NT2/D1 (cell line): ENCODE results near the gene SERPIND1.

Experiments used
- SUZ12 ChIP-seq: IDR thresholded peaks from 2 replicates; pipeline ENCODE4 v1.6.1; 2011; ENCODE audit not compliant: insufficient read length, insufficient read depth; ENCODE audit errors: extremely low read depth
- YY1 ChIP-seq: IDR thresholded peaks from 2 replicates; pipeline ENCODE4 v1.6.1; 2011; ENCODE audit not compliant: insufficient read length, insufficient read depth
- ZNF274 ChIP-seq: IDR thresholded peaks from 2 replicates; pipeline ENCODE4 v1.6.1; 2011; ENCODE audit warnings: mild to moderate bottlenecking, low read depth, low read length

DNA sequence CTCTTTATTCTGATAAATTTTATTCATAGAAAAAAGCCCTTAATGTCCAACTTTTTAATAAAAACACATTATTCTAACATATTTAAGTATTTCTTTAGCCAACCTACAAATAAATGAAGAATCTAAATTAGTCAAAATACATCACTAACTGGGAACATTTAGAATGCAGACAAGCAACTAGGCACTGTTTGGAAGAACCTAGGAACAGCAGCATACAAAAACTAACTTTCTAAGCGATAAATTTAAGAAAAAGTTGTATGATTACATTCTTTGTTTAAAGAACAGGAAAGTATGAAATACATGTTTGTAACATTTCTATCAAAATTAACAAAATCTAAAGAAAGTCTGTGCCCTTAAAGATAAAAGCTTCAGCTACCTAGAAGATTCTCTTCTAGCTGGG lies 49.4 kb downstream of the SERPIND1 start:
- no peak for TF ChIP-seq YY1
- TF ChIP-seq ZNF274 = no peak
- TF ChIP-seq SUZ12 = no peak
